A549 treated with AZD9567 at 1 μM for 4 hours (cell line): ENCODE data around the gene CEP20. TPM values are rescaled to one million over a fixed set of nuclear protein-coding genes. Genes with fewer than 3 reads are reported as not detected.

Experiments used
- total RNA-seq: library from RNA; stranded (reverse); fragments of 200-300 nt; extraction: Qiagen RNA extraction; gene quantifications from 5 replicates; pipeline ENCODE4 v1.2.3, GENCODE V29; 2022; ENCODE audit not compliant: insufficient read depth

CEP20 gene
- total RNA-seq, result 31.9 to 65.1 TPM (median 35.3 TPM) in 5 replicates

GRCh38 chr16:15888072-15888976, at the start of gene CEP20:
CEP20 (minus strand) TSS chr16:15888603; CDS start chr16:15888585, 18 bp downstream.

GRCh38 chr16:15856901-15857698, 31.3 kb downstream of the CEP20 start, which contains the start of gene MYH11:
MYH11 (minus strand) TSS chr16:15857028; CDS start chr16:15838252, 18,776 bp downstream.

Other genes starting within 250 kb of the CEP20 start
- gene MARF1, start 245.4 kb downstream of the CEP20 start, total RNA-seq, result 9.0 to 11.0 TPM (median 10.0 TPM) in 5 replicates
- 35.0 to 38.2 TPM (median 38.0 TPM) in 5 replicates for gene NDE1, start 238.4 kb downstream of the CEP20 start, total RNA-seq
- 0.05 to 0.09 TPM (median 0.06 TPM) in 4 of 5 replicates, not detected in the other for gene MYH11, start 31.6 kb downstream of the CEP20 start, total RNA-seq
- gene ABCC1, start 61.0 kb upstream of the CEP20 start, total RNA-seq, result 64.6 to 78.3 TPM (median 77.1 TPM) in 5 replicates